ENCODE results near the gene FOXO1. TPM values are rescaled to one million over a fixed set of nuclear protein-coding genes. Genes with fewer than 3 reads are reported as not detected.
A peak's percentile ranks its signal among the peaks of the same experiment; 100 is the strongest.

The FOXO1 gene
- total RNA-seq, 1 donor from 2014 or later = 31.7 TPM

- no peak for DNase-seq (ENCODE audit: low spot score in 2 of 2, unreplicated experiment in 2 of 2)
- TF ChIP-seq CTCF (IDR thresholded peaks at IDR 0.05; ENCODE audit: unreplicated experiment) = no peak
- no peak overlapping the region for H3K4me3 Mint-ChIP-seq
- no peaks in the 10 kb centered on the region for H3K9me3 Mint-ChIP-seq
- H3K4me1 Mint-ChIP-seq = peaks cover 22% of the 10 kb centered on the region
- H3K27ac Mint-ChIP-seq = no peak overlapping the region
- H3K36me3 Mint-ChIP-seq = no peaks in the 10 kb centered on the region
- no peaks in the 10 kb centered on the region for H3K27me3 Mint-ChIP-seq (ENCODE audit: low read depth)
Observed at GRCh38 chr13:40576369-40576768, 90.1 kb downstream of the FOXO1 start.

- TF ChIP-seq CTCF (IDR thresholded peaks at IDR 0.05; ENCODE audit: unreplicated experiment) = no peak
- H3K36me3 Mint-ChIP-seq = no peaks in the 10 kb centered on the region
- peaks cover 37% of the 10 kb centered on the region for H3K4me1 Mint-ChIP-seq
- H3K9me3 Mint-ChIP-seq = no peaks in the 10 kb centered on the region
- no peak overlapping the region for H3K27ac Mint-ChIP-seq
- DNase-seq (ENCODE audit: low spot score in 2 of 2, unreplicated experiment in 2 of 2) = no peak
- no peak overlapping the region for H3K4me3 Mint-ChIP-seq
- no peaks in the 10 kb centered on the region for H3K27me3 Mint-ChIP-seq (ENCODE audit: low read depth)
Observed at GRCh38 chr13:40572961-40573360, 93.5 kb downstream of the FOXO1 start.

GRCh38 chr13:40571338-40571963, 95.0 kb downstream of the FOXO1 start:
- no peaks in the 10 kb centered on the region for H3K27me3 Mint-ChIP-seq (ENCODE audit: low read depth)
- peak overlapping the region; percentile 20 for H3K27ac Mint-ChIP-seq
- H3K4me3 Mint-ChIP-seq = no peak overlapping the region
- TF ChIP-seq CTCF (IDR thresholded peaks at IDR 0.05; ENCODE audit: unreplicated experiment) = no peak
- peaks cover 34% of the 10 kb centered on the region for H3K4me1 Mint-ChIP-seq
- no peaks in the 10 kb centered on the region for H3K9me3 Mint-ChIP-seq
- DNase-seq (ENCODE audit: low spot score in 2 of 2, unreplicated experiment in 2 of 2) = no peak
- H3K36me3 Mint-ChIP-seq = no peaks in the 10 kb centered on the region

- DNase-seq (ENCODE audit: low spot score in 2 of 2, unreplicated experiment in 2 of 2) = no peak
- H3K27me3 Mint-ChIP-seq (ENCODE audit: low read depth) = no peaks in the 10 kb centered on the region
- no peaks in the 10 kb centered on the region for H3K9me3 Mint-ChIP-seq
- H3K4me1 Mint-ChIP-seq = peaks cover 32% of the 10 kb centered on the region
- H3K36me3 Mint-ChIP-seq = no peaks in the 10 kb centered on the region
- no peak for TF ChIP-seq CTCF (IDR thresholded peaks at IDR 0.05; ENCODE audit: unreplicated experiment)
- H3K4me3 Mint-ChIP-seq = no peak overlapping the region
- peak overlapping the region; percentile 10 for H3K27ac Mint-ChIP-seq
Observed at GRCh38 chr13:40570930-40571329, 95.5 kb downstream of the FOXO1 start.

- no peak overlapping the region for H3K4me3 Mint-ChIP-seq
- DNase-seq (ENCODE audit: low spot score in 2 of 2, unreplicated experiment in 2 of 2) = no peak
- H3K36me3 Mint-ChIP-seq = no peaks in the 10 kb centered on the region
- H3K9me3 Mint-ChIP-seq = no peaks in the 10 kb centered on the region
- H3K27me3 Mint-ChIP-seq (ENCODE audit: low read depth) = no peaks in the 10 kb centered on the region
- H3K27ac Mint-ChIP-seq = peak overlapping the region; percentile 70
- no peak for TF ChIP-seq CTCF (IDR thresholded peaks at IDR 0.05; ENCODE audit: unreplicated experiment)
- H3K4me1 Mint-ChIP-seq = peaks cover 51% of the 10 kb centered on the region
Observed at GRCh38 chr13:40569024-40569350, 97.5 kb downstream of the FOXO1 start.
